Measurements from ENCODE around the gene MIDN.

DNA sequence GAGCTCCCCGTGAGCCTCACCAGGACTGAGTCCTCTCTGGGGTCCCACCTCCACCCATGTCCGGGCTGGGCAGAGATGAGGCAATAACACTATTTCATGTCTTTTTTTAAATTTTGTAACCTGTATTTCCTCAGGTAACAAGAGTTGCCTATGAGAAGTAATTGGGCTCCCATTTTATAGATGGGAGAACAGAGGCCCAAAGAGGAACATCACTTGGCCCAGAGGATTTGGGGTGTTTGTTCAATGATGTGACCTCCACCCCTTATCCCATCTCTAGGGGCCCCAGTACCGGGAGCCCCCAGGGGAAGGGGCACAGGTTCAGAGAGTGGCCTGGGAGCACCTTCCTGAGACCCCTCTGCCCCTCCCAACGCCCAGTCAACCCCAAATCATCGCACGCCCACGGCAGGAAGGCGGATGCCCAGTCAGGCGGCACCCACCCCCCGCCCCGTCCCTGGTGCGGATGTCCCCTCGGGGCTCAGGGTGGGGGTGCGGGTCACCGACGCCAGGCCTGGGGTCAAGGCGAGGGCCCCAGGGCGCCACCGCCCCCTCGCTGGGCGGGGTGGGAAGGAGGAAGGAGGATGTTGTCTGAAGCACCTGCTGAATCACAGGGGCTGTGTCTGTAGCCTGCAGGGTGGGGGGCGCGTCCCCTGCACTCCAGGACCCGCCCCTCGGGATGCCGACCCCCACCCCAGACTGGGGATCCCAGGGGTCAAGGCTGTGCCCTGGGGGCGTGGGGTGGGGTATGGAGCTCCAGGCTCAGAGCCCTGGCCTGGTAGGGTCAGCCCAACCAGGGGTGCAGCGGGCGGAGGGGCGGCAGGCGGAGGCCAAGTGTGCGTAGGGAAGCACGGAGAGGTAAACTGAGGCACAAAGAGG lies 11.7 kb downstream of the MIDN start:
- TF ChIP-seq POLR2A (IDR thresholded peaks at IDR 0.05) (no peak), CTCF (IDR thresholded peaks at IDR 0.05) (no peak)

All from body of pancreas (tissue), 4 donors.